GM19395 (cell line): Measurements from ENCODE around the gene ASPM.

ENCODE experiments used
- ATAC-seq: cut with Tn5 transposase; IDR thresholded peaks from one replicate; pipeline ENCODE4 v1.9.1; 2021; ENCODE audit warnings: mild to moderate bottlenecking, moderate library complexity; ENCODE audit not compliant: unreplicated experiment

Gene ASPM

GRCh38 chr1:197146101-197147095 lies at the start of gene ASPM:
TSS of gene ASPM (minus strand) at chr1:197146669. CDS start at chr1:197146437, 232 bp downstream.
- ATAC-seq: peak; percentile 98

GRCh38 chr1:197195100-197195499 lies 48.6 kb upstream of the ASPM start:
- no peak for ATAC-seq

- no peak for ATAC-seq
Measured at GRCh38 chr1:197184190-197184589, 37.7 kb upstream of the ASPM start.

- no peak for ATAC-seq
Measured at GRCh38 chr1:197183195-197183748, 36.8 kb upstream of the ASPM start.

- no peak for ATAC-seq
Measured at GRCh38 chr1:197182716-197183115, 36.2 kb upstream of the ASPM start.

GRCh38 chr1:197181982-197182381 lies 35.5 kb upstream of the ASPM start:
- ATAC-seq: peak; percentile 70

- ATAC-seq: peak; percentile 54
Measured at GRCh38 chr1:197180252-197180878, 33.9 kb upstream of the ASPM start.

GRCh38 chr1:197178998-197179397 lies 32.5 kb upstream of the ASPM start:
- peak; percentile 50 for ATAC-seq

- no peak for ATAC-seq
Measured at GRCh38 chr1:197174818-197175217, 28.3 kb upstream of the ASPM start.

GRCh38 chr1:197173571-197174507 lies 27.4 kb upstream of the ASPM start:
- no peak for ATAC-seq

GRCh38 chr1:197171531-197171930 lies 25.1 kb upstream of the ASPM start:
- no peak for ATAC-seq

- no peak for ATAC-seq
Measured at GRCh38 chr1:197170538-197170937, 24.1 kb upstream of the ASPM start.

- ATAC-seq: no peak
Measured at GRCh38 chr1:197159461-197159860, 13.0 kb upstream of the ASPM start.

- no peak for ATAC-seq
Measured at GRCh38 chr1:197156692-197157091, 10.2 kb upstream of the ASPM start.

- ATAC-seq: no peak
Measured at GRCh38 chr1:197152662-197153061, 6.2 kb upstream of the ASPM start.

GRCh38 chr1:197151185-197151584 lies 4.7 kb upstream of the ASPM start:
- no peak for ATAC-seq

- no peak for ATAC-seq
Measured at GRCh38 chr1:197150336-197151005, 4.0 kb upstream of the ASPM start.

- ATAC-seq: no peak
Measured at GRCh38 chr1:197149340-197149739, 2.9 kb upstream of the ASPM start.

- no peak for ATAC-seq
Measured at GRCh38 chr1:197145446-197146024, 934 bp downstream of the ASPM start.
